H1 (cell line): Measurements from ENCODE around the gene WDR59. TPM values are rescaled to one million over a fixed set of nuclear protein-coding genes. Genes with fewer than 3 reads are reported as not detected.

Experiments
- CTCF ChIA-PET: fragments of 300-600 bp; sonication (Branson Sonifier 250); formaldehyde crosslinking; loops from one replicate; lab custom pipeline; 2021; ENCODE audit not compliant: partially characterized antibody; lab: Charles Lee
- POLR2A ChIA-PET: fragments of 300-600 bp; sonication (Branson Sonifier 250); formaldehyde crosslinking; loops from one replicate; lab custom pipeline; 2021; ENCODE audit warnings: inconsistent platforms; ENCODE audit not compliant: partially characterized antibody; lab: Charles Lee
- DNase-seq, 2 experiments: peaks; one replicate each; pipeline versions ENCODE4 v3.0.0 to v3.0.0-alpha.2; 2010 to 2022; ENCODE audit warnings: low spot score in 2 of 2, low read depth in 1 of 2, mixed read lengths in 1 of 2
- FAIRE-seq: peaks from 2 replicates; lab custom pipeline; 2011; peaks lifted over from hg19 to GRCh38; lab: Jason Lieb, UNC
- H2AFZ ChIP-seq: 2 replicates; pipeline ENCODE4 v1.8.1; 2012; ENCODE audit warnings: low read length, inconsistent platforms
- H2AK5ac ChIP-seq: 2 replicates; pipeline ENCODE4 v1.6.1; 2013; ENCODE audit warnings: low read depth, low read length
- H2BK120ac ChIP-seq: replicated peaks from 2 replicates; pipeline ENCODE3; 2013; ENCODE audit warnings: low read depth, low read length, inconsistent platforms
- H2BK12ac ChIP-seq: 2 replicates; pipeline ENCODE4 v1.6.1; 2013; ENCODE audit warnings: low read depth, low read length
- H2BK15ac ChIP-seq: 2 replicates; pipeline ENCODE4 v1.6.1; 2013; ENCODE audit warnings: low read length
- H2BK20ac ChIP-seq: 2 replicates; pipeline ENCODE4 v1.6.1; 2013; ENCODE audit warnings: low read length
- H2BK5ac ChIP-seq: 2 replicates; pipeline ENCODE4 v1.6.1; 2013; ENCODE audit warnings: low read depth, low read length
- H3K14ac ChIP-seq: 2 replicates; pipeline ENCODE4 v1.6.1; 2013; ENCODE audit warnings: inconsistent platforms; ENCODE audit not compliant: insufficient read length
- H3K18ac ChIP-seq: 2 replicates; pipeline ENCODE4 v1.6.1; 2013; ENCODE audit warnings: low read length; ENCODE audit errors: extremely low read depth
- H3K23ac ChIP-seq: 2 replicates; pipeline ENCODE4 v1.6.1; 2013; ENCODE audit warnings: inconsistent platforms; ENCODE audit not compliant: insufficient read length
- H3K23me2 ChIP-seq: 2 replicates; pipeline ENCODE4 v1.6.1; 2013; ENCODE audit warnings: low read depth, low read length
- H3K27ac ChIP-seq: 2 replicates; pipeline ENCODE4 v1.6.1; 2011; ENCODE audit warnings: low read depth, low read length, inconsistent platforms
- H3K27me3 ChIP-seq, 4 experiments: replicated peaks in 1 of 4; 1 replicate in 1 of 4; 2 replicates in 3 of 4; pipeline versions ENCODE4 v1.6.1 to v1.8.1; 2011 to 2013; ENCODE audit warnings: low read length in 3 of 4, mild to moderate bottlenecking in 3 of 4, inconsistent platforms in 2 of 4, mixed read lengths in 2 of 4, moderate library complexity in 1 of 4; ENCODE audit not compliant: control insufficient read depth in 3 of 4, insufficient read depth in 3 of 4; ENCODE audit errors: extremely low read depth in 1 of 4
- H3K36me3 ChIP-seq, 4 experiments: 2 replicates each; pipeline versions ENCODE4 v1.6.1 to v1.8.1; 2011 to 2013; ENCODE audit warnings: mild to moderate bottlenecking in 4 of 4, low read length in 3 of 4, moderate library complexity in 2 of 4, control low read depth in 1 of 4, inconsistent platforms in 1 of 4; ENCODE audit not compliant: insufficient read depth in 4 of 4, control insufficient read depth in 2 of 4
- H3K4ac ChIP-seq: replicated peaks from 2 replicates; pipeline ENCODE3; 2013; ENCODE audit warnings: low read length, low read depth, mixed read lengths, inconsistent platforms; ENCODE audit not compliant: insufficient read length
- H3K4me1 ChIP-seq, 4 experiments: replicated peaks in 1 of 4; 1 replicate in 1 of 4; 2 replicates in 3 of 4; pipeline versions ENCODE4 v1.6.1 to v1.8.1; 2011 to 2013; ENCODE audit warnings: low read length in 3 of 4, inconsistent platforms in 2 of 4, mixed read lengths in 1 of 4; ENCODE audit not compliant: insufficient read depth in 4 of 4, control insufficient read depth in 3 of 4
- H3K4me2 ChIP-seq, 2 experiments: 2 replicates each; pipeline versions ENCODE4 v1.6.1 to v1.8.1; 2011 to 2013; ENCODE audit warnings: low read depth in 2 of 2, low read length in 2 of 2, control low read depth in 1 of 2, inconsistent platforms in 1 of 2, mild to moderate bottlenecking in 1 of 2; ENCODE audit not compliant: insufficient read depth in 1 of 2
- H3K4me3 ChIP-seq, 4 experiments: fragments of 200-600, 300-600 bp in 1 of 4; sonication (generic), shearing (Covaris generic), sonication (Bioruptor Twin) in 1 of 4; 2 replicates each; pipeline versions ENCODE4 v1.5.1 to v1.8.1; 2011 to 2016; ENCODE audit warnings: low read length in 4 of 4, low read depth in 3 of 4, control low read depth in 2 of 4, inconsistent platforms in 2 of 4, mild to moderate bottlenecking in 2 of 4, mixed read lengths in 1 of 4, moderate library complexity in 1 of 4; ENCODE audit not compliant: insufficient read depth in 2 of 4; ENCODE audit errors: extremely low read depth in 1 of 4
- H3K56ac ChIP-seq: replicated peaks from 2 replicates; pipeline ENCODE3; 2013; ENCODE audit warnings: low read depth, mild to moderate bottlenecking, mixed read lengths, low read length, inconsistent platforms; ENCODE audit not compliant: insufficient read length
- H3K79me1 ChIP-seq: 2 replicates; pipeline ENCODE4 v1.6.1; 2013; ENCODE audit warnings: low read depth, low read length, control low read depth
- H3K79me2 ChIP-seq, 2 experiments: 2 replicates each; pipeline versions ENCODE4 v1.6.1 to v1.8.1; 2012 to 2013; ENCODE audit warnings: low read length in 2 of 2, mild to moderate bottlenecking in 2 of 2, inconsistent platforms in 1 of 2; ENCODE audit not compliant: insufficient read depth in 2 of 2, control insufficient read depth in 1 of 2
- H3K9ac ChIP-seq, 4 experiments: replicated peaks in 1 of 4; 1 replicate in 1 of 4; 2 replicates in 3 of 4; pipeline versions ENCODE4 v1.6.1 to v1.8.1; 2011 to 2013; ENCODE audit warnings: low read depth in 3 of 4, low read length in 3 of 4, control low read depth in 2 of 4, mild to moderate bottlenecking in 2 of 4, moderate library complexity in 2 of 4, inconsistent platforms in 1 of 4; ENCODE audit errors: extremely low read depth in 1 of 4
- H3K9me3 ChIP-seq, 2 experiments: 2 replicates each; pipeline versions ENCODE4 v1.6.1 to v1.8.1; 2012 to 2013; ENCODE audit warnings: mild to moderate bottlenecking in 2 of 2, moderate library complexity in 2 of 2, control low read depth in 1 of 2, inconsistent platforms in 1 of 2, low read depth in 1 of 2, low read length in 1 of 2, mixed read lengths in 1 of 2; ENCODE audit not compliant: insufficient read depth in 2 of 2
- H4K20me1 ChIP-seq, 2 experiments: replicated peaks in 1 of 2; 2 replicates each; pipeline versions ENCODE3 to v1.8.1; 2011 to 2013; ENCODE audit warnings: inconsistent platforms in 2 of 2, low read length in 2 of 2, mild to moderate bottlenecking in 1 of 2; ENCODE audit not compliant: insufficient read depth in 2 of 2, control insufficient read depth in 1 of 2
- H4K5ac ChIP-seq: 2 replicates; pipeline ENCODE4 v1.6.1; 2013; ENCODE audit warnings: low read length, low read depth, mixed read lengths, inconsistent platforms; ENCODE audit not compliant: insufficient read length
- H4K8ac ChIP-seq: 2 replicates; pipeline ENCODE4 v1.8.0; 2013; ENCODE audit warnings: mild to moderate bottlenecking, moderate library complexity, low read length, inconsistent platforms; ENCODE audit not compliant: insufficient read depth; ENCODE audit errors: extremely low read depth
- H4K91ac ChIP-seq: replicated peaks from 2 replicates; pipeline ENCODE3; 2013; ENCODE audit warnings: low read length, mixed read lengths, inconsistent platforms; ENCODE audit not compliant: insufficient read length
- CBX5 ChIP-seq: fragments of 300-800, 300-1000 bp; sonication (generic); IDR thresholded peaks from 2 replicates; pipeline ENCODE4 v1.7.1; 2016; ENCODE audit warnings: antibody characterized with exemption, low read length, low read depth
- CREB1 ChIP-seq: IDR thresholded peaks from 2 replicates; pipeline ENCODE4 v1.6.1; 2012; ENCODE audit warnings: inconsistent platforms
- SAP30 ChIP-seq: fragments of 300-600 bp; sonication (generic); IDR thresholded peaks from 2 replicates; pipeline ENCODE4 v1.7.1; 2012; ENCODE audit warnings: low read length, moderate library complexity, mild to moderate bottlenecking, inconsistent platforms; ENCODE audit not compliant: insufficient read depth, insufficient replicate concordance
- WGBS, 2 experiments: shearing (Covaris generic) in 1 of 2; methylation state at CpG; one replicate each; pipeline versions ENCODE4 v1.1.6 to v1.1.7; 2013 to 2015; ENCODE audit warnings: low lambda C conversion rate in 2 of 2, mixed read lengths in 2 of 2, inconsistent platforms in 1 of 2, low coverage in 1 of 2, missing lambda C conversion rate in 1 of 2; ENCODE audit not compliant: insufficient replicate concordance in 2 of 2, insufficient coverage in 1 of 2, insufficient read length in 1 of 2; ENCODE audit errors: extremely low coverage in 1 of 2, missing lambda C conversion rate in 1 of 2; 5-methylcytosine and 5-hydroxymethylcytosine counted together
- polyA plus RNA-seq, 7 experiments: library from polyadenylated mRNA; depleted of rRNA in 3 of 7; stranded (reverse) in 5 of 7; unstranded in 2 of 7; fragments of >200 nt in 5 of 7; fragments of 200-250 nt in 2 of 7; gene quantifications; 1 replicate in 5 of 7; 2 replicates in 1 of 7; 4 replicates in 1 of 7; pipeline versions ENCODE4 v1.2.1 to v1.2.3, GENCODE V29; 2011 to 2013; ENCODE audit warnings: missing spikeins in 2 of 7, mixed read lengths in 2 of 7
- total RNA-seq: library from RNA; stranded (reverse); fragmentation: NEBNext Ultra II Directional; extraction: Animal tissue kit (Norgen Biotek cat#: 25700); gene quantifications from 2 replicates; pipeline ENCODE4 v1.2.1, GENCODE V29; 2021
- TF ChIP-seq, protein P1 (sequence below): IDR thresholded peaks from 2 replicates; pipeline ENCODE4 v1.6.1; 2012; ENCODE audit warnings: inconsistent platforms

The WDR59 gene
- total and polyA plus RNA-seq, 2 of the 8 experiments (the other 6 are each of a cell fraction or from before 2014, with no cell fraction given): 84.2 to 124 TPM

DNA sequence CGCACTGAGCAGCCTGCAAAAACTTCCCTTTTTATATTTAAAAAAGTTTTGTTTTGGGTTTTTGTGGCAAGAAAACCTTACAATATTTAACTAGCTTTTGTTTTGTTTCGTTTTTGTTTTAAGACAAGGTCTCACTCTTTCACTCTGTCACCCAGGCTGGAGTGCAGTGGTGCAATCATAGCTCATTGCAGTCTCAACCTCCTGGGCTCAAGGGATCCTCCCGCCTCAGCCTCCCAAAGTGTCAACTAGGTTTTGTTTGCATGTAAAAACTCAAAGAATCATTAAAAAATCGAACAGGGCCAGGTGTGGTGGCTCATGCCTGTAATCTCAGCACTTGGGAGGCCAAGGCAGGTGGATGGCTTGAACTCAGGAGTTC, 132.4 kb downstream of the WDR59 start:
- Histone ChIP-seq H2BK120ac (no peak overlapping the region), H3K4me2 (no peak overlapping the region), H3K9me3 (no peaks in the 10 kb centered on the region), H2BK20ac (no peak overlapping the region), H3K79me2 (no peaks in the 10 kb centered on the region), H4K5ac (no peak overlapping the region), H4K91ac (no peak overlapping the region), H2BK15ac (no peak overlapping the region), H3K79me1 (no peaks in the 10 kb centered on the region), H2AK5ac (no peak overlapping the region), H3K9ac (no peak overlapping the region), H3K14ac (no peak overlapping the region), H3K4ac (no peak overlapping the region), H4K20me1 (no peaks in the 10 kb centered on the region), H3K36me3 (no peaks in the 10 kb centered on the region), H2AFZ (no peak overlapping the region), H3K18ac (no peak overlapping the region), H3K23me2 (no peaks in the 10 kb centered on the region), H3K56ac (no peak overlapping the region), H4K8ac (no peak overlapping the region), H3K23ac (no peak overlapping the region), H3K27me3 (no peaks in the 10 kb centered on the region), H3K27ac (no peak overlapping the region), H3K4me1 (no peaks in the 10 kb centered on the region), H3K4me3 (no peak overlapping the region), H2BK12ac (no peak overlapping the region), H2BK5ac (no peak overlapping the region)
- DNase-seq (no peak), FAIRE-seq (no peak)
- ChIA-PET POLR2A (interaction anchor here (1.3 kb wide), 1 partner anchor 11 kb away, joined by 6 read pairs; no protein-coding TSS in a partner anchor), CTCF (interaction anchor here (1.3 to 1.7 kb wide), 2 partner anchors 10 to 12 kb away, joined by 7 to 10 read pairs; no protein-coding TSS in a partner anchor)
- 85% methylated on average over 4 of the region's 4 CpGs; no CpG with 5 or more reads in 1 of the 2 experiments for WGBS, 2 experiments
- TF ChIP-seq CBX5: no peak
- TF ChIP-seq SAP30: no peak
- no peak for TF ChIP-seq CREB1
- TF ChIP-seq, protein P1, sequence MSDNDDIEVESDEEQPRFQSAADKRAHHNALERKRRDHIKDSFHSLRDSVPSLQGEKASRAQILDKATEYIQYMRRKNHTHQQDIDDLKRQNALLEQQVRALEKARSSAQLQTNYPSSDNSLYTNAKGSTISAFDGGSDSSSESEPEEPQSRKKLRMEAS: no peak
